GM12878 (cell line): ENCODE measurements around the gene LIX1.

Experiments
- SREBF2 ChIP-seq: IDR thresholded peaks from 2 replicates; pipeline ENCODE4 v1.6.1; 2012; ENCODE audit warnings: mild to moderate bottlenecking, low read length
- TCF12 ChIP-seq: IDR thresholded peaks from 2 replicates; pipeline ENCODE4 v1.6.1; 2011; ENCODE audit warnings: low read depth, mild to moderate bottlenecking, low read length
- TF ChIP-seq, protein P1 (sequence below), 3 experiments: IDR thresholded peaks in 2 of 3; conservative IDR thresholded peaks in 1 of 3; 2 replicates each; pipeline ENCODE4 v1.5.1; 2011; ENCODE audit warnings: low read depth in 3 of 3, low read length in 3 of 3, mild to moderate bottlenecking in 3 of 3, control low read depth in 2 of 3, moderate library complexity in 2 of 3, inconsistent platforms in 1 of 3, mixed read lengths in 1 of 3; ENCODE audit not compliant: control insufficient read depth in 2 of 3, insufficient read depth in 1 of 3; ENCODE audit errors: extremely low read depth in 1 of 3

DNA sequence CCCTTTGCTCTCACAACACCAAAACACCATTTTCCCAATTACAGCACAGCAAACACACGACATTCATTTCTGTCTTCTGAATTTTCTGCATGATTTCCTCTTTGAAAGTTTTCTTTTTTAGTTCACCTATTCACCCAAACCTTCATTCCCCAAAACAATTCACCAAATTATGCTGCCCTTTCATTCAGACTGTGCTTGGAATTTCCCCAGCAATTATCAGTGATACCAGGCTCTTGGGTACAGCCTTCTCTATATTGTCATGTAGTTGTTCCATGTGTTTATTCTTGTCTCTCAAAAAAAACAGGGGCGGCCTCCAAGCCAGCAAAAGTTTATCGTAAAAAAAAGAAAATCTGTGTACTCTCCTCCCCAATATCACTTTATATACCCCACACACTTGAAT, 9.0 kb upstream of the LIX1 start:
- TF ChIP-seq TCF12 (no peak), SREBF2 (no peak)
- TF ChIP-seq, protein P1, sequence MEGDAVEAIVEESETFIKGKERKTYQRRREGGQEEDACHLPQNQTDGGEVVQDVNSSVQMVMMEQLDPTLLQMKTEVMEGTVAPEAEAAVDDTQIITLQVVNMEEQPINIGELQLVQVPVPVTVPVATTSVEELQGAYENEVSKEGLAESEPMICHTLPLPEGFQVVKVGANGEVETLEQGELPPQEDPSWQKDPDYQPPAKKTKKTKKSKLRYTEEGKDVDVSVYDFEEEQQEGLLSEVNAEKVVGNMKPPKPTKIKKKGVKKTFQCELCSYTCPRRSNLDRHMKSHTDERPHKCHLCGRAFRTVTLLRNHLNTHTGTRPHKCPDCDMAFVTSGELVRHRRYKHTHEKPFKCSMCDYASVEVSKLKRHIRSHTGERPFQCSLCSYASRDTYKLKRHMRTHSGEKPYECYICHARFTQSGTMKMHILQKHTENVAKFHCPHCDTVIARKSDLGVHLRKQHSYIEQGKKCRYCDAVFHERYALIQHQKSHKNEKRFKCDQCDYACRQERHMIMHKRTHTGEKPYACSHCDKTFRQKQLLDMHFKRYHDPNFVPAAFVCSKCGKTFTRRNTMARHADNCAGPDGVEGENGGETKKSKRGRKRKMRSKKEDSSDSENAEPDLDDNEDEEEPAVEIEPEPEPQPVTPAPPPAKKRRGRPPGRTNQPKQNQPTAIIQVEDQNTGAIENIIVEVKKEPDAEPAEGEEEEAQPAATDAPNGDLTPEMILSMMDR (IDR thresholded peaks at IDR 0.05 in 2 of 3, conservative IDR thresholded peaks at IDR 0.05 in 1 of 3; ENCODE audit: control insufficient read depth in 2 of 3, extremely low read depth in 1 of 3, insufficient read depth in 1 of 3, low read depth in 3 of 3, low read length in 3 of 3): no peak
